Stimulated activated naive CD8-positive, alpha-beta T cell treated with anti-CD3 and anti-CD28 coated beads, Interleukin-15, Interleukin-2, amounts not matched to agents 100 U/mL and 50 U/mL, for 24 hours (primary cell): ENCODE results near the gene RNLS.

Experiments used
- ATAC-seq: fragments of 150-1000 bp; cut with Tn5 transposase; one replicate; pipeline ENCODE4 v1.10.0; 2021
- DNase-seq: peaks from one replicate; pipeline ENCODE4 v3.0.0; 2021

Gene RNLS

GRCh38 chr10:88256886-88257285 lies 326.2 kb downstream of the RNLS start:
- ATAC-seq, result no peak

GRCh38 chr10:88256013-88256680 lies 327.0 kb downstream of the RNLS start:
- no peak for ATAC-seq

More at GRCh38 chr10:88256886-88257285, 326.2 kb downstream of the RNLS start:
- DNase-seq, result no peak

GRCh38 chr10:88254091-88254490 lies 329.0 kb downstream of the RNLS start:
- ATAC-seq (peak; percentile 90), DNase-seq (peak; percentile 16)

More at GRCh38 chr10:88256013-88256680, 327.0 kb downstream of the RNLS start:
- DNase-seq, result no peak

- ATAC-seq (no peak), DNase-seq (no peak)
These were observed 329.5 kb downstream of the RNLS start for GRCh38 chr10:88253622-88254021.

- ATAC-seq (no peak), DNase-seq (no peak)
These were observed 330.0 kb downstream of the RNLS start for GRCh38 chr10:88253128-88253527.

- no peak for ATAC-seq
These were observed 333.7 kb downstream of the RNLS start for GRCh38 chr10:88249450-88249849.

GRCh38 chr10:88246675-88247074 lies 336.4 kb downstream of the RNLS start:
- no peak for DNase-seq
- ATAC-seq, result no peak

More at GRCh38 chr10:88249450-88249849, 333.7 kb downstream of the RNLS start:
- DNase-seq, result no peak

GRCh38 chr10:88245974-88246511 lies 337.1 kb downstream of the RNLS start:
- DNase-seq (no peak), ATAC-seq (no peak)

GRCh38 chr10:88244781-88245625 lies 338.1 kb downstream of the RNLS start:
- DNase-seq (no peak), ATAC-seq (no peak)

GRCh38 chr10:88243836-88244730 lies 339.0 kb downstream of the RNLS start:
- ATAC-seq, result no peak

GRCh38 chr10:88243202-88243744 lies 339.8 kb downstream of the RNLS start:
- no peak for DNase-seq
- ATAC-seq, result no peak

More at GRCh38 chr10:88243836-88244730, 339.0 kb downstream of the RNLS start:
- DNase-seq, result no peak

- ATAC-seq (no peak), DNase-seq (no peak)
These were observed 341.6 kb downstream of the RNLS start for GRCh38 chr10:88241501-88241900.

- ATAC-seq, result no peak
- no peak for DNase-seq
These were observed 343.9 kb downstream of the RNLS start for GRCh38 chr10:88239212-88239611.

- DNase-seq (no peak), ATAC-seq (no peak)
These were observed 344.6 kb downstream of the RNLS start for GRCh38 chr10:88238615-88238914.

GRCh38 chr10:88237896-88238614 lies 345.1 kb downstream of the RNLS start:
- DNase-seq, result no peak
- ATAC-seq, result no peak

- DNase-seq (no peak), ATAC-seq (no peak)
These were observed 346.9 kb downstream of the RNLS start for GRCh38 chr10:88236121-88236743.

GRCh38 chr10:88234297-88234696 lies 348.8 kb downstream of the RNLS start:
- DNase-seq (no peak), ATAC-seq (no peak)

- no peak for ATAC-seq
These were observed 349.2 kb downstream of the RNLS start for GRCh38 chr10:88233870-88234269.

GRCh38 chr10:88232983-88233543 lies 350.1 kb downstream of the RNLS start:
- ATAC-seq, result no peak
- DNase-seq, result no peak

More at GRCh38 chr10:88233870-88234269, 349.2 kb downstream of the RNLS start:
- DNase-seq, result no peak
